ENCODE measurements around the gene KANSL1L. TPM values are rescaled to one million over a fixed set of nuclear protein-coding genes. Genes with fewer than 3 reads are reported as not detected.

KANSL1L gene
- polyA plus RNA-seq (2013, experiment 1 of 2), result 9.0 TPM
- 11.5 TPM for polyA plus RNA-seq (2013, experiment 2 of 2)

DNA sequence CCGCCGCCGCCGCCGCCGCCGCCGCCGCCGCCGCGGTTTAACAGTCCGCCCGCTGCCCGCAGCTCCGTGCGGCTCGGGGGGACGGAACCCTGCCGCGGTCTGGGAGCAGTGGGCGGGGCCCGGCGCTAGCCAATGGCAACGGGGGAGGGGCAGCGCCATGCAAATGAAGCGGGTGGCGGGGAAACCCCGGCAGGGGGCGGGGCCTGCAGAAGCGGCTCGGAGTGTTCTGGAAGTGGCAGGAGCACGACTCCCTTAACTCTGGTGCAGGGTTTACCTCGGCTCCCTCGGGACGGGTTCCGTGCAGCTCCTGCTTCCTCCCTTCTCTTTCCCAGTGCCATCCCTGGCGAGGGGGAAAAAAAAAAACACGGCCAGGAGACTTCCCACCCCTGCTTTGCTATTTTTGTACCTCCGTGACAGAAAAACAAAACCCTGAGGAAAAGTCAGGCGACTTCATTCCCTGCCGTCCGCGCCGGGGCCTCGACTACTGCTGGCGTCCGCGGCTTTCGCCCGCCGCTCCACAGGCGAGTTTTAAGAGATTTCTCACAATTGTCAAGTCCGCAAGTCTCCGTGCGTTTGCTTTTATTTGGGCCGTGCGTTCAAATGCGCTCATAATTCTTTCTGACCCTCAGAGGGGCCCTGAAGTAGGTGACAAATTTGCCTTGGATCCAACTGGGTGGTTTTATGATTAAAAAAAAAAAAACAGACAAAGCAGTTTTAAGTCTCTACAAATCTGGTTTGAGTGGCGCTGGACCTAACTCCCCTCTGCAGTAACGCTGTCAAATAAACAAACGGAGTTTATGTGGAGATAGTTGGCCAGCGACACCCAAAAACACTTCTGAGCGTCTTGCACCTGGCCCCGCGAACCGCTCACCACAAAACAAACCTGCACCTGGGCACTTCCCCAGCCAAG is at the start of gene KANSL1L:
KANSL1L (minus strand) TSS at position 101 of the 910 bp plus-strand sequence. CDS start 16,827 bp downstream, outside the sequence.
- peak within 1 kb of the TSS; percentile 92 for H3K4me3 ChIP-seq (ENCODE audit: low read length)
- H3K27ac ChIP-seq (ENCODE audit: low read depth, low read length), result peak within 1 kb of the TSS; percentile 97
- WGBS, result under 1% methylated on average over 67 of the region's 67 CpGs
- peak within 1 kb of the TSS; percentile 91 for H3K9ac ChIP-seq (ENCODE audit: low read depth, low read length)
- H3K4me1 ChIP-seq (ENCODE audit: insufficient read depth, low read length), result peaks cover 20% of the 10 kb centered on the region
- H3K27me3 ChIP-seq (ENCODE audit: insufficient read depth, low read length), result no peaks in the 10 kb centered on the region
- no peaks in the 10 kb centered on the region for H3K36me3 ChIP-seq (ENCODE audit: insufficient read depth, low read length)
- H3K9me3 ChIP-seq (ENCODE audit: insufficient read depth, low read depth, low read length), result no peaks in the 10 kb centered on the region

- Histone ChIP-seq H3K36me3 (ENCODE audit: insufficient read depth, low read length) (no peaks in the 10 kb centered on the region), H3K4me3 (ENCODE audit: low read length) (no peak overlapping the region), H3K4me1 (ENCODE audit: insufficient read depth, low read length) (peaks cover 9% of the 10 kb centered on the region; the same call in 1 of the 2 replicates), H3K9ac (ENCODE audit: low read depth, low read length) (no peak overlapping the region), H3K27me3 (ENCODE audit: insufficient read depth, low read length) (no peaks in the 10 kb centered on the region), H3K9me3 (ENCODE audit: insufficient read depth, low read depth, low read length) (no peaks in the 10 kb centered on the region), H3K27ac (ENCODE audit: low read depth, low read length) (no peak overlapping the region)
- 40% methylated on average over 1 of the region's 1 CpG for WGBS
These were observed 43.9 kb upstream of the KANSL1L start for GRCh38 chr2:210215120-210215519.

DNA sequence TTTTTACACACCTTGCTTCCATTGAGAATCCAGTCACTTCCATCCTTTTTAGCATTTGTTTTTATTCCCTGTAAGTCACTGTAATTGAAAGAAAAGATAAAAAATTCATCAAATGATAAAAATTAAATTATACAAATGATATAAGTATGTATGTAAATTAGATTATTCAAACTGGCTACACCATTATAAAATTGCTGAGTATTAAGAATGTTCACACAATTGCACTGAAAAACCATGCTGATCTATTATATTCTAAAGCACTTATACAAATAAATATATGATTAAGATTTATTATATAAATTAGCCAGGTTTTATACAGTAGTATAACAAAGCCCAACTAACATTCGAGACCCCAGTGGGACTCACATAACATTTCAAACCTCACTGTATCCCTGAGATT is 39.0 kb upstream of the KANSL1L start:
- H3K27ac ChIP-seq (ENCODE audit: low read depth, low read length), result no peak overlapping the region
- H3K9ac ChIP-seq (ENCODE audit: low read depth, low read length), result no peak overlapping the region
- WGBS, result 96% methylated on average over 1 of the region's 1 CpG
- no peak overlapping the region for H3K4me3 ChIP-seq (ENCODE audit: low read length)
- H3K4me1 ChIP-seq (ENCODE audit: insufficient read depth, low read length), result peaks cover 6% of the 10 kb centered on the region; the same call in 1 of the 2 replicates
- no peaks in the 10 kb centered on the region for H3K9me3 ChIP-seq (ENCODE audit: insufficient read depth, low read depth, low read length)
- no peaks in the 10 kb centered on the region for H3K36me3 ChIP-seq (ENCODE audit: insufficient read depth, low read length)
- H3K27me3 ChIP-seq (ENCODE audit: insufficient read depth, low read length), result no peaks in the 10 kb centered on the region

- H3K27ac ChIP-seq (ENCODE audit: low read depth, low read length), result no peak overlapping the region
- no peaks in the 10 kb centered on the region for H3K4me1 ChIP-seq (ENCODE audit: insufficient read depth, low read length)
- 86% methylated on average over 1 of the region's 1 CpG for WGBS
These were observed 36.7 kb upstream of the KANSL1L start for GRCh38 chr2:210207929-210208328.

GRCh38 chr2:210203558-210203957 is 32.3 kb upstream of the KANSL1L start:
- WGBS, result 90% methylated on average over 1 of the region's 1 CpG
- no peaks in the 10 kb centered on the region for H3K4me1 ChIP-seq (ENCODE audit: insufficient read depth, low read length)
- H3K27me3 ChIP-seq (ENCODE audit: insufficient read depth, low read length), result no peaks in the 10 kb centered on the region
- H3K9me3 ChIP-seq (ENCODE audit: insufficient read depth, low read depth, low read length), result no peaks in the 10 kb centered on the region
- no peak overlapping the region for H3K4me3 ChIP-seq (ENCODE audit: low read length)
- H3K36me3 ChIP-seq (ENCODE audit: insufficient read depth, low read length), result no peaks in the 10 kb centered on the region
- no peak overlapping the region for H3K9ac ChIP-seq (ENCODE audit: low read depth, low read length)
- no peak overlapping the region for H3K27ac ChIP-seq (ENCODE audit: low read depth, low read length)

More at GRCh38 chr2:210207929-210208328, 36.7 kb upstream of the KANSL1L start:
- H3K36me3 ChIP-seq (ENCODE audit: insufficient read depth, low read length), result no peaks in the 10 kb centered on the region
- no peaks in the 10 kb centered on the region for H3K27me3 ChIP-seq (ENCODE audit: insufficient read depth, low read length)
- no peaks in the 10 kb centered on the region for H3K9me3 ChIP-seq (ENCODE audit: insufficient read depth, low read depth, low read length)
- no peak overlapping the region for H3K4me3 ChIP-seq (ENCODE audit: low read length)
- H3K9ac ChIP-seq (ENCODE audit: low read depth, low read length), result no peak overlapping the region

DNA sequence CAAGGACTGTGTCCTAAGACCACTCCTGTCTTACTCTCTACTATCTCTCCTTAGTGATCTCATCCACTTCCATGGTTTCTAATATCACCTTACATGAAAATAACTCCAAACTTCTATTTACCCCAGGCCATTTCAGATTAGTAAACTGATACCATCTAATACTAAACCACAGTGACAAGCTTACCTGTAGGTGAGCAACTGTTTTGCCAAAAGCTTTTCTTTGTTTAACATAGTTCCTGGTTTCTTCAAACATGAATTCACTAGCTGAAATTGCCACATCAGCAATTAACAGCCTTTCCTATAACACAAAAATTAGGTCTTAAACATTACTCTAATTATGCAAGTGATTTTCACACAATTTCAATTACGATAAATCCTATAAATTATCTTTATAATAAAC is 31.9 kb upstream of the KANSL1L start:
- no peaks in the 10 kb centered on the region for H3K27me3 ChIP-seq (ENCODE audit: insufficient read depth, low read length)
- no peak overlapping the region for H3K4me3 ChIP-seq (ENCODE audit: low read length)
- no peaks in the 10 kb centered on the region for H3K36me3 ChIP-seq (ENCODE audit: insufficient read depth, low read length)
- no peak overlapping the region for H3K9ac ChIP-seq (ENCODE audit: low read depth, low read length)
- no peaks in the 10 kb centered on the region for H3K4me1 ChIP-seq (ENCODE audit: insufficient read depth, low read length)
- WGBS, result no CpG with 5 or more reads among the region's 1 CpG
- no peaks in the 10 kb centered on the region for H3K9me3 ChIP-seq (ENCODE audit: insufficient read depth, low read depth, low read length)
- H3K27ac ChIP-seq (ENCODE audit: low read depth, low read length), result no peak overlapping the region

- WGBS, result 91% methylated on average over 3 of the region's 3 CpGs
- no peaks in the 10 kb centered on the region for H3K4me1 ChIP-seq (ENCODE audit: insufficient read depth, low read length)
- H3K9ac ChIP-seq (ENCODE audit: low read depth, low read length), result no peak overlapping the region
- no peaks in the 10 kb centered on the region for H3K27me3 ChIP-seq (ENCODE audit: insufficient read depth, low read length)
- no peak overlapping the region for H3K4me3 ChIP-seq (ENCODE audit: low read length)
- no peak overlapping the region for H3K27ac ChIP-seq (ENCODE audit: low read depth, low read length)
- H3K36me3 ChIP-seq (ENCODE audit: insufficient read depth, low read length), result no peaks in the 10 kb centered on the region
- H3K9me3 ChIP-seq (ENCODE audit: insufficient read depth, low read depth, low read length), result no peaks in the 10 kb centered on the region
These were observed 28.6 kb upstream of the KANSL1L start for GRCh38 chr2:210199854-210200253.

DNA sequence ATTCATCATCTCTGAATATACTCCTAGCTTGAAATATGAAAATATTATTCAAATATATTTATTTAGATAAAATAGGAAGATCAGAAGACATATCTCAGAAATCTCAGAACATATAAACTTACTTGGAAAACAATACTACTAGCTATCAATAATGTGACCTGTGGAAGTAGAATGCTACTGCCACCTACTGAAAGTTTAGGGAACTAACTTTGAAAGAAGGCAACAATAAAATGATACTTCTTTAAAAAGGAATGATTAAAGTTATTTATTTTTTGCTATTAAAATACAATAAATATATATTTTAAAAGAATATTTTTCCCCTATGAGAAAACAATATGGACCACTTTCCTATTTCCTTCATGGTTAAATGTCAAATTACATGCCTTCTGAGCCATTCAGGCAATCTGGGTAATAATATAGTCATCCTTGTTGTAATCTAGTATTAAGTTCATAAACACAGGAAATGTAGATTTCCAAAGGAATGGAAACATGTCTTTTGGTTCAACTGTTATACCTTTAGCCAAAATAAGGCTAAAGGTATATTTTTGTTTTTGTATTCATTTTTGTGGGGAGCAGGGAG is 28.1 kb upstream of the KANSL1L start:
- no peaks in the 10 kb centered on the region for H3K36me3 ChIP-seq (ENCODE audit: insufficient read depth, low read length)
- no peak overlapping the region for H3K27ac ChIP-seq (ENCODE audit: low read depth, low read length)

GRCh38 chr2:210198326-210198725 is 27.1 kb upstream of the KANSL1L start:
- Histone ChIP-seq H3K27ac (ENCODE audit: low read depth, low read length) (no peak overlapping the region), H3K9me3 (ENCODE audit: insufficient read depth, low read depth, low read length) (no peaks in the 10 kb centered on the region), H3K9ac (ENCODE audit: low read depth, low read length) (no peak overlapping the region), H3K36me3 (ENCODE audit: insufficient read depth, low read length) (no peaks in the 10 kb centered on the region), H3K4me1 (ENCODE audit: insufficient read depth, low read length) (no peaks in the 10 kb centered on the region), H3K4me3 (ENCODE audit: low read length) (no peak overlapping the region), H3K27me3 (ENCODE audit: insufficient read depth, low read length) (no peaks in the 10 kb centered on the region)
- no CpG with 5 or more reads among the region's 1 CpG for WGBS

More for the DNA sequence above, 28.1 kb upstream of the KANSL1L start:
- no peak overlapping the region for H3K4me3 ChIP-seq (ENCODE audit: low read length)
- no peaks in the 10 kb centered on the region for H3K4me1 ChIP-seq (ENCODE audit: insufficient read depth, low read length)
- H3K9ac ChIP-seq (ENCODE audit: low read depth, low read length), result no peak overlapping the region
- no peaks in the 10 kb centered on the region for H3K9me3 ChIP-seq (ENCODE audit: insufficient read depth, low read depth, low read length)
- H3K27me3 ChIP-seq (ENCODE audit: insufficient read depth, low read length), result no peaks in the 10 kb centered on the region

DNA sequence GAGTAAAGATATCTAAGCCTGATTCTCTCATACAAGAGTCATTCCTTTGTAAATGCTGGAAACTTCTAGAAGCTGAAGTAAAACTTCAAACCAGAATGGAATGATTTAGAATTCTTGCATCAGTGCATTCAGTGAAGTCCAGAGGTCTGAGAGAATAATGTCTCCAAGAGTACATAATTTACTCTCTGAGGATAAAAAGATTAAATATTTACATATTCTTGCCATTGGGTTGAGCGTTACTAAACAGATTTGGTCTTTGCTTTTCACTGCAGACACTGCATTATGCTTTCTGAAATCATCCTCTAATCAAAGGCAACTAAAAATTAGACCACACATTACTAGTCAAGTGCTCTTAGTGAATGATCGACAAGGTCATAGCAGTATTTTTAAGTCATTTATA is 26.5 kb upstream of the KANSL1L start:
- no peak overlapping the region for H3K27ac ChIP-seq (ENCODE audit: low read depth, low read length)
- 95% methylated on average over 1 of the region's 2 CpGs for WGBS

DNA sequence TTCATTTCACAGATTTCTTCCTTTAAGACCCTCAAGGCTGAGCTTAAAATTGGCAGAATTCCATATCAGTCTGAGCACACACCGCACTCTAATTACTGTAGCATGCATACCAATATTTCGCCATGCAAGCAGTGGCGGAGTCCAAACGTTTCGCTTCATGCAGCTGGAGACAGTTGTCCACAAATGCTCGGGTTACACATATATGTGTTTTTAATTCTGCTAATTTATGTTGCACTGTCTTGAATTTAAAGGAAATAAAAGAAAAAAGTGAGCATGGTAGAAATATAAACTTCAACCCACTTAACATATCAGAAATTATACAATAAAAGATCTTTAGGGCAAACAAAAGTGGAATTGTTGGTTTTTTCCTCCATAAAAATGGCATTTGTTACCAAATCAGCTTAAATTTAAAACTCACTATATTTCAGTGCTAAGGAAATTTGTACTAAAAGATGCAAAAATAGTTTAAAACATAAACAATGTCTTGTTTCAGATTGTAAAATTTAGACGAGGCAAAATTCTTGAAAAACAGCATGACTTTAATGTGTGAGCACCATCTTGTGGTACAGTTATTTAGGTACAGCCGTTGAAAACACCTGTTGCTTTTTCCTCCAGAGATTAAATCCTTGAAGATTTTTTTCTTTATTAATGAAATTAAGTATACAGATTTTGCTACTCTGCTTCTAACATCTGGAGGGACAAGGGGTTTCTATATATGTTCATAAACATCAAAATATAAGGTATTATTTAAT is 24.1 kb upstream of the KANSL1L start:
- 68% methylated on average over 8 of the region's 8 CpGs for WGBS
- H3K27me3 ChIP-seq (ENCODE audit: insufficient read depth, low read length), result no peaks in the 10 kb centered on the region
- H3K4me3 ChIP-seq (ENCODE audit: low read length), result no peak overlapping the region
- H3K9ac ChIP-seq (ENCODE audit: low read depth, low read length), result no peak overlapping the region
- H3K27ac ChIP-seq (ENCODE audit: low read depth, low read length), result no peak overlapping the region
- no peaks in the 10 kb centered on the region for H3K9me3 ChIP-seq (ENCODE audit: insufficient read depth, low read depth, low read length)
- no peaks in the 10 kb centered on the region for H3K36me3 ChIP-seq (ENCODE audit: insufficient read depth, low read length)
- H3K4me1 ChIP-seq (ENCODE audit: insufficient read depth, low read length), result no peaks in the 10 kb centered on the region

More for the DNA sequence above, 26.5 kb upstream of the KANSL1L start:
- Histone ChIP-seq H3K4me1 (ENCODE audit: insufficient read depth, low read length) (no peaks in the 10 kb centered on the region), H3K27me3 (ENCODE audit: insufficient read depth, low read length) (no peaks in the 10 kb centered on the region), H3K36me3 (ENCODE audit: insufficient read depth, low read length) (no peaks in the 10 kb centered on the region), H3K9ac (ENCODE audit: low read depth, low read length) (no peak overlapping the region), H3K4me3 (ENCODE audit: low read length) (no peak overlapping the region), H3K9me3 (ENCODE audit: insufficient read depth, low read depth, low read length) (no peaks in the 10 kb centered on the region)

Data from HUES64 (cell line).